HepG2 (cell line): ENCODE data around the gene TMEM130. TPM values are rescaled to one million over a fixed set of nuclear protein-coding genes. Genes with fewer than 3 reads are reported as not detected.

ENCODE experiments used
- ATAC-seq: fragments of 200-7000 bp; cut with Tn5 transposase; 3 replicates; pipeline ENCODE4 v1.9.1; 2020; ENCODE audit warnings: mild to moderate bottlenecking, moderate library complexity
- BruUV-seq: library from RNA; stranded (reverse); fragments of 400-500 nt; replicated peaks from 2 replicates; lab custom pipeline; 2021; lab: Mats Ljungman, UMichigan
- CTCF ChIA-PET: fragments of 300-600 bp; formaldehyde crosslinking; extraction: SDS; loops from one replicate; lab custom pipeline; 2021; ENCODE audit warnings: low total read pairs, inconsistent platforms, low intra/inter-chr PET ratio; lab: Yijun Ruan, JAX
- POLR2A ChIA-PET: fragments of 350-600 bp; sonication (Branson Sonifier 250); formaldehyde crosslinking; loops from one replicate; lab custom pipeline; 2020; ENCODE audit warnings: antibody characterized with exemption, inconsistent platforms; lab: Yijun Ruan, JAX
- DNase-seq: peaks from one replicate; pipeline ENCODE4 v3.0.0-alpha.2; 2015; ENCODE audit warnings: low spot score
- FAIRE-seq: peaks from 3 replicates; lab custom pipeline; 2011; peaks lifted over from hg19 to GRCh38; lab: Jason Lieb, UNC
- H2AFZ ChIP-seq: one replicate; pipeline ENCODE4 v1.6.1; 2011; ENCODE audit warnings: low read length, inconsistent platforms
- H3K27ac ChIP-seq: fragments of 300-600 bp; 3 replicates; pipeline ENCODE4 v1.8.0; 2011; ENCODE audit warnings: mixed run types, mild to moderate bottlenecking, mixed read lengths, low read length, inconsistent platforms; ENCODE audit not compliant: insufficient read depth; ENCODE audit errors: extremely low read length
- H3K27me3 ChIP-seq, 2 experiments: fragments of 200-600 bp in 1 of 2; 2 replicates in 1 of 2; 3 replicates in 1 of 2; pipeline versions ENCODE4 v1.6.0 to v1.8.0; 2011; ENCODE audit warnings: low read length in 2 of 2, mild to moderate bottlenecking in 2 of 2, moderate library complexity in 2 of 2, inconsistent platforms in 1 of 2; ENCODE audit not compliant: insufficient read depth in 2 of 2, control insufficient read depth in 1 of 2
- H3K36me3 ChIP-seq, 2 experiments: fragments of 200-600 bp in 1 of 2; replicated peaks in 1 of 2; 2 replicates in 1 of 2; 3 replicates in 1 of 2; pipeline versions ENCODE4 v1.5.1 to v1.8.0; 2011; ENCODE audit warnings: low read length in 2 of 2, inconsistent platforms in 1 of 2; ENCODE audit not compliant: insufficient read depth in 2 of 2, control insufficient read depth in 1 of 2
- H3K4me1 ChIP-seq: 2 replicates; pipeline ENCODE4 v1.5.1; 2012; ENCODE audit warnings: low read length, inconsistent platforms; ENCODE audit not compliant: insufficient read depth
- H3K4me2 ChIP-seq: 2 replicates; pipeline ENCODE4 v1.6.0; 2011; ENCODE audit warnings: low read depth, low read length, inconsistent platforms
- H3K4me3 ChIP-seq, 3 experiments: fragments of 200-600 bp in 1 of 3; sonication (generic), shearing (Covaris generic) in 1 of 3; replicated peaks in 1 of 3; 2 replicates each; pipeline ENCODE4 v1.5.1; 2011 to 2016; ENCODE audit warnings: low read length in 3 of 3, inconsistent platforms in 2 of 3, low read depth in 2 of 3, mild to moderate bottlenecking in 2 of 3, control low read depth in 1 of 3, mixed read lengths in 1 of 3; ENCODE audit not compliant: insufficient read depth in 1 of 3
- H3K79me2 ChIP-seq: one replicate; pipeline ENCODE4 v1.6.1; 2011; ENCODE audit warnings: low read length, inconsistent platforms; ENCODE audit not compliant: insufficient read depth
- H3K9ac ChIP-seq: 2 replicates; pipeline ENCODE4 v1.6.0; 2011; ENCODE audit warnings: mild to moderate bottlenecking, low read depth, low read length, inconsistent platforms; ENCODE audit not compliant: insufficient read depth
- H3K9me3 ChIP-seq: 2 replicates; pipeline ENCODE4 v1.5.1; 2012; ENCODE audit warnings: mild to moderate bottlenecking, low read length
- H4K20me1 ChIP-seq: 2 replicates; pipeline ENCODE4 v1.6.0; 2011; ENCODE audit warnings: inconsistent platforms, mild to moderate bottlenecking, low read length, moderate library complexity; ENCODE audit not compliant: insufficient read depth
- ATF2 ChIP-seq: sonication (generic); formaldehyde crosslinking; IDR thresholded peaks from 2 replicates; pipeline ENCODE4 v1.4.0; 2020; ENCODE audit warnings: missing genetic modification reagents
- RBFOX2 ChIP-seq: fragments of 200-400 bp; formaldehyde crosslinking; IDR thresholded peaks from 2 replicates; pipeline ENCODE4 v1.6.1; 2017; ENCODE audit warnings: low read depth, mild to moderate bottlenecking, low read length
- ZNF205 ChIP-seq: IDR thresholded peaks from 2 replicates; pipeline ENCODE4 v1.6.1; 2018; ENCODE audit warnings: missing biosample characterization, missing genetic modification reagents
- ZNF207 ChIP-seq: fragments of 450-650 bp; IDR thresholded peaks from 2 replicates; pipeline ENCODE4 v1.6.1; 2016; ENCODE audit warnings: antibody characterized with exemption, borderline replicate concordance
- ZNF790 ChIP-seq: sonication (generic); formaldehyde crosslinking; IDR thresholded peaks from 2 replicates; pipeline ENCODE4 v1.8.0; 2022; ENCODE audit warnings: missing genetic modification reagents, mild to moderate bottlenecking, borderline replicate concordance
- WGBS: methylation state at CpG from one replicate; pipeline ENCODE4 v1.1.6; 2017; ENCODE audit warnings: low lambda C conversion rate; 5-methylcytosine and 5-hydroxymethylcytosine counted together
- in situ Hi-C: cut with HindIII; loops from 2 replicates; pipeline ENCODE4 v1.10.0; 2017; ENCODE audit warnings: low pct_unique_long_range_greater_than_20kb; ENCODE audit not compliant: extremely low pct_ligation_motif_present
- intact Hi-C: fragments of 100-400 bp; cut with micrococcal nuclease; formaldehyde crosslinking; loops from one replicate; pipeline ENCODE4 v1.10.0; 2022; ENCODE audit not compliant: unreplicated experiment
- polyA plus RNA-seq, 8 experiments: library from polyadenylated mRNA; depleted of rRNA in 3 of 8; stranded (reverse) in 7 of 8; unstranded in 1 of 8; fragments of >200 nt; fragmentation: Illumina TruSeq in 4 of 8; extraction: Trizol in 4 of 8; gene quantifications; 2 replicates each; pipeline versions ENCODE4 v1.2.1 to v1.2.3, GENCODE V29; 2011 to 2016; ENCODE audit warnings: low read depth in 4 of 8, missing spikeins in 1 of 8, mixed read lengths in 1 of 8; ENCODE audit not compliant: insufficient read depth in 1 of 8
- total RNA-seq, 5 experiments: library from RNA; depleted of rRNA; stranded (reverse); fragments of >200 nt; fragmentation: Illumina TruSeq; extraction: Trizol; gene quantifications; 2 replicates each; pipeline ENCODE4 v1.2.3, GENCODE V29; 2016; ENCODE audit warnings: low read depth in 1 of 5
- TF ChIP-seq, protein P1 (sequence below): sonication (generic); formaldehyde crosslinking; IDR thresholded peaks from 2 replicates; pipeline ENCODE4 v1.4.0; 2020; ENCODE audit warnings: mild to moderate bottlenecking, low read depth, missing genetic modification reagents
- TF ChIP-seq, protein P2 (sequence below): sonication (generic); formaldehyde crosslinking; IDR thresholded peaks from 2 replicates; pipeline ENCODE4 v1.5.0; 2020; ENCODE audit warnings: mild to moderate bottlenecking, missing genetic modification reagents, borderline replicate concordance

The TMEM130 gene
- total and polyA plus RNA-seq, 2 of the 13 experiments (the other 11 are each of a cell fraction or from before 2014, with no cell fraction given) = not detected

DNA sequence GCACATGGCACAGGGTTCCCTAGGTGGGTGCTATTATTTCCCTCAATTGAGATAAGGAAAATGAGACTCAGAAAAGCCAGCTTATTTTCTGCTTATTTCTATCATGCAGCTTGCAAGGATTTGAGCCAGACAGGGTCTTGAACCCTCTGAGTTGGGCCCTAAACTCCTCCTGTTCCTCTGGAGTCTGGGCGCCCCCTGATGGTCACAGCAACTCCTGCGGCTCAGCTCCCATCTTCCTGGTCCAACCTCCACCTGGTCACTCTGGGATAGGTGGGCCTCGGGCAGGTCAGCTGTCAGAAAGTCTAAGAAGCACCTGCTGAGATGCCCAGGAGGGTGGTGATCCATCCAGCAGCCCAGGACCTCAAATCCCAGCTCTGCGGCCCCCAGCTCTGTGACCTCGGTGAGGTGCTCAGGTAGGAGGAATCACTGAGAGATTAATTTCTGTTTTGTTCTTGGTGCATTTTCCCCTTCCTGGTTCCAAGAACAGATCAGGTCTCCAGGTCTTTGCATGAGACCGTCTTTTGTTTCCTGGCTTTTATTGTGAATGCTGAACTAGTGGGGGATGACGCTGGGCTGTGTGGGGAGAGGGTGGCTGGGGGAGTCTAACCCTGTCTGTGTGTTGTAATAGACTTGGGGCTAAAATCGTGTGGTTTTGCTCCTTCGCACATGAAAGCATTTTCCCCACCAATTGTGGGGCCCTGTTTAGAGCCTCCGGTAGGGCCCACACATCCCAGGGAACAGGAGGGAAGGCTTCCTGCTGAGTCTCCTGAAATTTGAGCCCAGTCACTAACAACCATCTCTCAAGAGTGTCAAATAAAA lies 32.8 kb downstream of the TMEM130 start (continued):
- no peak for TF ChIP-seq ATF2 (CRISPR knock-in tag)
- TF ChIP-seq ZNF205 (CRISPR knock-in tag) = no peak

DNA sequence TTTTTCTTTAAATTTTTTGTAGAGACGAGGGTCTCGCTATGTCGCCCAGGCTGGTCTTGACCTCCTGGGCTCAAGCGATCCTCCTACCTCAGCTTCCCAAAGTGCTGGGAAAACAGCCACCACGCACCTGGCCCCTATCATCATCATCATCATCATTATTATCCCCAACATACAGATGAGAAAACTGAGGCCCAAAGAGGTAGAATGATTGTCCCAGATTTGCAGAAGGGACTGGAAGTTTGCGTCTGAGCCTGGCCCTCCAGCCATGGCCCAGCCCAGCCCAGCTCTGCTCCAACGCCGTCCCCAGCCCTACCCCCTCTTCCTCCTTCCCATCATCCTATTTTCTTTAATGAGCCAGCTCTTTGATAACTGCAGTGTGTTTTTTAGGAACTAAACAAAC lies 34.9 kb downstream of the TMEM130 start:
- intact Hi-C loops = no loop called here
- ATAC-seq (no peak), DNase-seq (no peak), FAIRE-seq (no peak)
- POLR2A ChIA-PET = no interaction called here
- Histone ChIP-seq H3K4me3 (no peak overlapping the region), H3K79me2 (no peaks in the 10 kb centered on the region), H2AFZ (no peak overlapping the region), H3K4me2 (no peak overlapping the region), H4K20me1 (no peaks in the 10 kb centered on the region), H3K9ac (no peak overlapping the region), H3K9me3 (no peaks in the 10 kb centered on the region), H3K27ac (no peak overlapping the region), H3K27me3 (no peaks in the 10 kb centered on the region; a peak in 1 of 5 replicates), H3K4me1 (no peaks in the 10 kb centered on the region), H3K36me3 (no peaks in the 10 kb centered on the region)
- in situ Hi-C loops = no loop called here
- CTCF ChIA-PET = no interaction called here
- WGBS = 30% methylated on average over 5 of the region's 8 CpGs
- no TSS peak for BruUV-seq
- TF ChIP-seq ZNF207 (no peak), ZNF790 (CRISPR knock-in tag) (no peak), RBFOX2 (no peak)
- TF ChIP-seq, protein P1, sequence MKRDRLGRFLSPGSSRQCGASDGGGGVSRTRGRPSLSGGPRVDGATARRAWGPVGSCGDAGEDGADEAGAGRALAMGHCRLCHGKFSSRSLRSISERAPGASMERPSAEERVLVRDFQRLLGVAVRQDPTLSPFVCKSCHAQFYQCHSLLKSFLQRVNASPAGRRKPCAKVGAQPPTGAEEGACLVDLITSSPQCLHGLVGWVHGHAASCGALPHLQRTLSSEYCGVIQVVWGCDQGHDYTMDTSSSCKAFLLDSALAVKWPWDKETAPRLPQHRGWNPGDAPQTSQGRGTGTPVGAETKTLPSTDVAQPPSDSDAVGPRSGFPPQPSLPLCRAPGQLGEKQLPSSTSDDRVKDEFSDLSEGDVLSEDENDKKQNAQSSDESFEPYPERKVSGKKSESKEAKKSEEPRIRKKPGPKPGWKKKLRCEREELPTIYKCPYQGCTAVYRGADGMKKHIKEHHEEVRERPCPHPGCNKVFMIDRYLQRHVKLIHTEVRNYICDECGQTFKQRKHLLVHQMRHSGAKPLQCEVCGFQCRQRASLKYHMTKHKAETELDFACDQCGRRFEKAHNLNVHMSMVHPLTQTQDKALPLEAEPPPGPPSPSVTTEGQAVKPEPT (CRISPR knock-in tag) = no peak
- TF ChIP-seq, protein P2, sequence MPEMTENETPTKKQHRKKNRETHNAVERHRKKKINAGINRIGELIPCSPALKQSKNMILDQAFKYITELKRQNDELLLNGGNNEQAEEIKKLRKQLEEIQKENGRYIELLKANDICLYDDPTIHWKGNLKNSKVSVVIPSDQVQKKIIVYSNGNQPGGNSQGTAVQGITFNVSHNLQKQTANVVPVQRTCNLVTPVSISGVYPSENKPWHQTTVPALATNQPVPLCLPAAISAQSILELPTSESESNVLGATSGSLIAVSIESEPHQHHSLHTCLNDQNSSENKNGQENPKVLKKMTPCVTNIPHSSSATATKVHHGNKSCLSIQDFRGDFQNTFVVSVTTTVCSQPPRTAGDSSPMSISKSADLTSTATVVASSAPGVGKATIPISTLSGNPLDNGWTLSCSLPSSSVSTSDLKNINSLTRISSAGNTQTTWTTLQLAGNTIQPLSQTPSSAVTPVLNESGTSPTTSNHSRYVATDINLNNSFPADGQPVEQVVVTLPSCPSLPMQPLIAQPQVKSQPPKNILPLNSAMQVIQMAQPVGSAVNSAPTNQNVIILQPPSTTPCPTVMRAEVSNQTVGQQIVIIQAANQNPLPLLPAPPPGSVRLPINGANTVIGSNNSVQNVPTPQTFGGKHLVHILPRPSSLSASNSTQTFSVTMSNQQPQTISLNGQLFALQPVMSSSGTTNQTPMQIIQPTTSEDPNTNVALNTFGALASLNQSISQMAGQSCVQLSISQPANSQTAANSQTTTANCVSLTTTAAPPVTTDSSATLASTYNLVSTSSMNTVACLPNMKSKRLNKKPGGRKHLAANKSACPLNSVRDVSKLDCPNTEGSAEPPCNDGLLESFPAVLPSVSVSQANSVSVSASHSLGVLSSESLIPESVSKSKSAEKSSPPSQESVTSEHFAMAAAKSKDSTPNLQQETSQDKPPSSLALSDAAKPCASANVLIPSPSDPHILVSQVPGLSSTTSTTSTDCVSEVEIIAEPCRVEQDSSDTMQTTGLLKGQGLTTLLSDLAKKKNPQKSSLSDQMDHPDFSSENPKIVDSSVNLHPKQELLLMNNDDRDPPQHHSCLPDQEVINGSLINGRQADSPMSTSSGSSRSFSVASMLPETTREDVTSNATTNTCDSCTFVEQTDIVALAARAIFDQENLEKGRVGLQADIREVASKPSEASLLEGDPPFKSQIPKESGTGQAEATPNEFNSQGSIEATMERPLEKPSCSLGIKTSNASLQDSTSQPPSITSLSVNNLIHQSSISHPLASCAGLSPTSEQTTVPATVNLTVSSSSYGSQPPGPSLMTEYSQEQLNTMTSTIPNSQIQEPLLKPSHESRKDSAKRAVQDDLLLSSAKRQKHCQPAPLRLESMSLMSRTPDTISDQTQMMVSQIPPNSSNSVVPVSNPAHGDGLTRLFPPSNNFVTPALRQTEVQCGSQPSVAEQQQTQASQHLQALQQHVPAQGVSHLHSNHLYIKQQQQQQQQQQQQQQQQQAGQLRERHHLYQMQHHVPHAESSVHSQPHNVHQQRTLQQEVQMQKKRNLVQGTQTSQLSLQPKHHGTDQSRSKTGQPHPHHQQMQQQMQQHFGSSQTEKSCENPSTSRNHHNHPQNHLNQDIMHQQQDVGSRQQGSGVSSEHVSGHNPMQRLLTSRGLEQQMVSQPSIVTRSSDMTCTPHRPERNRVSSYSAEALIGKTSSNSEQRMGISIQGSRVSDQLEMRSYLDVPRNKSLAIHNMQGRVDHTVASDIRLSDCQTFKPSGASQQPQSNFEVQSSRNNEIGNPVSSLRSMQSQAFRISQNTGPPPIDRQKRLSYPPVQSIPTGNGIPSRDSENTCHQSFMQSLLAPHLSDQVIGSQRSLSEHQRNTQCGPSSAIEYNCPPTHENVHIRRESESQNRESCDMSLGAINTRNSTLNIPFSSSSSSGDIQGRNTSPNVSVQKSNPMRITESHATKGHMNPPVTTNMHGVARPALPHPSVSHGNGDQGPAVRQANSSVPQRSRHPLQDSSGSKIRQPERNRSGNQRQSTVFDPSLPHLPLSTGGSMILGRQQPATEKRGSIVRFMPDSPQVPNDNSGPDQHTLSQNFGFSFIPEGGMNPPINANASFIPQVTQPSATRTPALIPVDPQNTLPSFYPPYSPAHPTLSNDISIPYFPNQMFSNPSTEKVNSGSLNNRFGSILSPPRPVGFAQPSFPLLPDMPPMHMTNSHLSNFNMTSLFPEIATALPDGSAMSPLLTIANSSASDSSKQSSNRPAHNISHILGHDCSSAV (CRISPR knock-in tag) = no peak
